ENCODE data around the gene SYCP1.
A peak's percentile ranks its signal among the peaks of the same experiment; 100 is the strongest.
"Not testable (repeated sequence)": the region's sequence is repeated elsewhere in the genome, so short reads cannot be mapped to it uniquely, and the experiment has no call there.

The SYCP1 gene

DNA sequence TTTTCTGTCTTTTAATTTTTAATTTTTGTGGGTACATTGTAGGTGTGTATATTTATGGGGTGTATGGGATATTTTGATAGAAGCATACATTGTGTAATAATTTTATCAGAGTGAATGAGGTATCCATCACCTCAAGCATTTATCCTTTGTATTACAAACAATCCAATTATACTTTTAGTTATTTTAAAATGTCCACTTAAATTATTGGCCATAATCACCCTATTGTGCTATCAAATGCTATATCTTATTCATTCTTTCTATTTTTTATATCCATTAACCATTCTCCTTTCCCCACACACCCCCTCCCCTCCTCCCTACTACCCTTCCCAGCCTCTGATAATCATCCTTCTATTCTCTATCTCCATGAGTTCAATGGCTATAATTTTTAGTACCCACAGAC is 104.8 kb downstream of the SYCP1 start:
- DNase-seq (ENCODE audit: low spot score): no peak

- no peak for DNase-seq (ENCODE audit: low spot score)
Measured at GRCh38 chr1:114976891-114977290, 122.2 kb downstream of the SYCP1 start.

DNA sequence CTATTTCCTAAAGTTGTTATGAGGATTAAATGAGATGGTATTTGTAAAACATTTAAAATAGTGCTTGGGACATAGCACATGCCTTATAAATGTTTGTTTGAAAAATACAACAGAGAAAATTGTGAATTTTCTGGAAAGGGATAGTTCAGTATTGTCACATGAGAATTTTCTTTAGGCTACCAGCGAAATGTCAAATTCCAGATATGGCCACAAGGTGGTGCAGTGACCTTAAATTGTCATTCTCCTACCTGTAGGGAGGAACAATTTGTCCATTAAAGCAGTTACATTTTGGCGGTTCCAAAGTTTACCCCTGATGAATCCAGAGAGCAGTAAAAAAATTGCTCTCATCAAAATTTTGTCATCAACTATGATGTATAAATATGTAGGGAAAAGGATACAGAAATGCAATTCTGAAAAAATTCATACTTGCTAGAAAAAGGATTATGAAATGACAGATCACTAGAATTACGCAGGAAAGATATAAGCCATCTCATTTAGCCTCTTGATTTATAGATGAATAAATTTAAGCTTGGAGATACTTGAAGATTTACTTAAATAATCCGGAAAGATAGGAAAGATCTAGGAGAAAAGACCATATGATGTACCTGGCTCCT is 124.7 kb downstream of the SYCP1 start:
- peak; percentile 7 for DNase-seq (ENCODE audit: low spot score)

- no peak for DNase-seq (ENCODE audit: low spot score)
Measured at GRCh38 chr1:114982251-114982650, 127.6 kb downstream of the SYCP1 start.

DNA sequence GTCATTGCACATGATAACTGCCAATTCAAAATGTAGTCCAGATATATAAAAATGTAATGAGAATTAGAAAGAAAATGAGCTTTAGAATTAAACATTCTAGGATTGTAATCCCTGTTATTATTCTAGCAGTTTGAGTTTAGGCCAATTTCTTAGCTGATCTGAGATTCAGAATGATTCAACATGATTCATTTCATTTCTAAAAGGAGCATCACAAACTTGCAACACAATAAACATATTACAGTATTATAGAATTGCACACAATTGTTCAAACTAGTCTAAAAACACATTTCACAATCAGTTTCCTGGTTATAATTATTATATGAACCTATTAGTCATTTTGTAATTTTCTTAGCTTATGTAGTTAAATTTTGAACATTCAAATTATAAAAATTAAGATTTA is 131.6 kb downstream of the SYCP1 start:
- no peak for DNase-seq (ENCODE audit: low spot score)

GRCh38 chr1:114988095-114988494 is 133.4 kb downstream of the SYCP1 start:
- no peak for DNase-seq (ENCODE audit: low spot score)

DNA sequence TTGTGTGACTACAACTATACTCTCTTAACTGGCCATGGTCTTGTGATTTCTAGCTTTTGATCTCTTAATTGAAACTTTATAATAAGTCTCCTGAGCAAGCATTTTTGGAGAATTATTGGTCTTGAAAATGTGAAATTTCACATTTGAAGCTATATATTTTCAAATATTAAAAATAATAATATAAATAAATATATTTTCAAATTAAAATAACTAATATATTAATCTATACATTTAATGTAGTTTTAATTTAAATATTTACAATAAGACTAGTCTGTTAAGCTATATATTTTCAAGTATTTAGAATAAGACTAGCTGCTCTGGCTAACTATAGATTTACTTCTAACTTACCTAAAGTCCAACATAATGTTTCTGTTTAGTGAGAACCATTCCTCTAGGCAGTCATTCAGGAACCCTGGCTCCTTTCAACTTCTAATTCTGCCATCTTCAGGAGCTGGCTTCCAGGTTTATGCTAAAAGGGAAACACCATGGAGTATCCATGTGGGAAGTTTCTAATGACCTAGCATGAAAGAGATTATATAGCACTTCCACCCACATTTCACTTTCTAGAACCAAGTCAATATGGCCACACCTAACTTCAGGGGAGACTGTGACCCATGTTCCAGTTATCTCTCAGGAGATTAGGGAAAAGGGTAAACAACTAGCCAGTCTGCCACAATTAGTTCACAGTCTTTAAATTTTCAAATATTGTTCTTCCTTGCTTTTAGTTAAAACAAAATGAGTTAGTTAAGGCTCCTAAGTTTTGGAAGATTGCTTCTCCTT is 143.0 kb downstream of the SYCP1 start:
- DNase-seq (ENCODE audit: low spot score): no peak

DNA sequence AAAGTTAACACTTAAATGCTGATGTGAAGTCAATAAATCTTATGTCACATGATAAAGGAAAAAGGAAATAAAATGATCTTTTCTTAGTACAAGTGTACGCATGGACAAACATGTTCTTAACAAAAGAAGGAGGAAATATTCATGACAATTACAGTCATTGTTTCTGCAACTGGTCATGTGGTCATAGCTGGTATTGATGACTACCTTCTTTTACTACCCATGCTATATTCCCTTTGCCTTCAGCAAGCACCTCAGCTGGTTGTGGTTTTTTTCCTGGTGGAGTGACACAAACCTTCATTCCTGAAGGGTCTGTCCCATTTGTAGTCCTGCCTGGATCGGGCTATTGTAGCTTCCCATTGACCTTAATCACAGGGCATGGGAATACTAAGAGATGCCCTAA is 151.5 kb downstream of the SYCP1 start:
- DNase-seq (ENCODE audit: low spot score): no peak

GRCh38 chr1:115012006-115012405 is 157.3 kb downstream of the SYCP1 start:
- DNase-seq (ENCODE audit: low spot score): no peak

DNA sequence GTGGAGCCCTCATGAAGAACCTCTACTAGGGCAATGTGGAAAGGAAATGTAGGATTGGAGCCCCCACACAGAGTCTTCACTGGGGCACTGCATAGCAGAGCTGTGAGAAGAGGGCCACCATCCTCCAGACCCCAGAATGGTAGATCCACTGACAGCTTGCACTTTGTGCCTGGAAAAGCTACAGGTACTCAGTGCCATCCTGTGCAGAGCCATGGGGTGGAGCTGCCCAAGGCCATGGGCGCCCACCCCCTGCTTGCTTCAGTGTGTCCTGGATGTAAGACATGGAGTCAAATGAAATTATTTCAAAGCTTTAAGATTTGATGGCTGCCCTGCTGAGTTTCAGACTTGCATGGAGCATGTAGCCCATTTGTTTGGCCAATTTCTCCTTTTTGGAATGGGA is 157.8 kb downstream of the SYCP1 start:
- DNase-seq (ENCODE audit: low spot score): no peak

DNA sequence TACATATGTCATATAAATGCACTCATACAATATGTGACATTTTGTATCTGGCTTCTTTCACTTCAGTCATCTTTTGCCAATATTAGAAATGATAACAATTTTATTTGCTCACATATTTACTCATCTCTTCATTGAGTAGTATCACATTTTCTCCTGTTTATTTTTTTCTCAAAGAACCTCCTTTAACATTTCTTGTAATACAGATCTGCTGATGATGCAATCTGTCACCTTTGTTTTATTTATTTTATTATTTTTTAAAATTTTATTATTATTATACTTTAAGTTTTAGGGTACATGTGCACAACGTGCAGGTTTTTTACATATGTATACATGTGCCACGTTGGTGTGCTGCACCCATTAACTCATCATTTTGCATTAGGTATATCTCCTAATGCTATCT is 159.1 kb downstream of the SYCP1 start:
- no peak for DNase-seq (ENCODE audit: low spot score)

DNA sequence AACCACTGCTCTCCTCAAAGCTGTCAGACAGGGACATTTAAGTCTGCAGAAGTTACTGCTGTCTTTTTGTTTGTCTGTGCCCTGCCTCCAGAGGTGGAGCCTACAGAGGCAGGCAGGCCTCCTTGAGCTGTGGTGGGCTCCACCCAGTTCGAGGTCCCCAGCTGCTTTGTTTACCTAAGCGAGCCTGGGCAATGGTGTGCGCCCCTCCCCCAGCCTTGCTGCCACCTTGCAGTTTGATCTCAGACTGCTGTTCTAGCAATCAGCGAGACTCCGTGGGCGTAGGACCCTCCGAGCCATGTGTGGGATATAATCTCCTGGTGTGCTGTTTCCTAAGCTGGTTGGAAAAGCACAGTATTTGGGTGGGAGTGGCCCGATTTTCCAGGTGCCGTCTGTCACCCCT is 164.9 kb downstream of the SYCP1 start:
- DNase-seq (ENCODE audit: low spot score): not testable (repeated sequence)

GRCh38 chr1:115021145-115021544 is 166.5 kb downstream of the SYCP1 start:
- no peak for DNase-seq (ENCODE audit: low spot score)

DNA sequence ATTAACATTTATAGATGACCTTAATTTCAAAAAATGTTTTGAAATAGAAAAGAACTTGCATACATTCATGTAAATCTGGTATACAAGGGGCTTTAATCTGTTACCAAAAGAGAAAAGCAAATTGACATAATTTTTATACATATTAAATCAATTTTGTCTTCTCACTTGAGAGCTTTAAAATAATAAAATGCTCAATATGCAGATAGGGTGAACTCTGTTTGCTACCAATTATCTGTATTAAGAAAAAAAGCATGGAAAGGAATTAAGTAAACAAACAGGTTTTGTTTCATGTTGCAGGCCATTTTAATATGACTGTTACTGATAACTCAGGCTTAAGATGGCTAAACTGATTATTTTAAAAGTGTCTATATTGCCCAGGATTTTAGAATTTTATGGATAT is 168.9 kb downstream of the SYCP1 start:
- DNase-seq (ENCODE audit: low spot score): no peak

DNA sequence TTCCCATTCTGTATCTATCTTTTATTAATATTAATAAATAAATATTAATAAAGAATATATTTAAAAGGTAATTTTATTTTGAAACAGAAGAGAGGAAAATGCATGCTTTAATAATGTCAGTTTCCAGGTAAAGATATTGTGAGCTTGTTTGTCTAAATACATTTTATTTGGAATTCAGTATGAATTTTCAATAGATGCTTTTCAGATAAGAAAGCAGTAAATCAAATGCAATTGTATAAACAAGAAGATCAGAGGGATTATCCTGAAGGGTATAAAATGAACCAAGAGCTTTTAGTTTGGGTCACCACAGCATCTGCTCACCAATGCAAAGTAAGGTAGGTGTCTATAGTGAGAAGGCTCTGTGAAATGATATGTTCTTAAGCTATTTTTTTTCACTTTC is 174.9 kb downstream of the SYCP1 start, which contains the start of gene TSHB:
TSHB (plus strand) TSS at position 301 of the 400 bp plus-strand sequence. CDS start 3,537 bp downstream, outside the sequence.
- no peak for DNase-seq (ENCODE audit: low spot score)

GRCh38 chr1:115031595-115031994 is 176.9 kb downstream of the SYCP1 start:
- DNase-seq (ENCODE audit: low spot score): no peak

DNA sequence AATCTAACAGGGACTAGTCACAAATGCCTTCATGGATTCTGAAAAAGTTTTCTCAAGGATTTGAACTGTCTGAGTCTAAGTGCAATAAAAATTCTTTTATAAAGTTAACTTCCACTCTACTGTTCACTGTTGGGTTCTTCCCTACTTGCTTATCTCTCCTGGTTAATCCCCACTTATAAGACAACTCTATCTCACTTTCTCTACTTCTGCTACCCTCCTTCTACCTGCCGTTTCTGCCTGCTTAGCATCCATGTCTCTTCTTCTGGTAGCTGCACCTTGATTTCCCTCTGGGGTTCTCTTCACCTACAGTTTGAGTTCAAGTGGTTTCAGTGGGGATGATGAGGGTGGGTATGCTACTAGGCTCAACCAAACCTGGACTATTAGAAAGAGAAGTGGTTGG is 181.0 kb downstream of the SYCP1 start:
- DNase-seq (ENCODE audit: low spot score): no peak

DNA sequence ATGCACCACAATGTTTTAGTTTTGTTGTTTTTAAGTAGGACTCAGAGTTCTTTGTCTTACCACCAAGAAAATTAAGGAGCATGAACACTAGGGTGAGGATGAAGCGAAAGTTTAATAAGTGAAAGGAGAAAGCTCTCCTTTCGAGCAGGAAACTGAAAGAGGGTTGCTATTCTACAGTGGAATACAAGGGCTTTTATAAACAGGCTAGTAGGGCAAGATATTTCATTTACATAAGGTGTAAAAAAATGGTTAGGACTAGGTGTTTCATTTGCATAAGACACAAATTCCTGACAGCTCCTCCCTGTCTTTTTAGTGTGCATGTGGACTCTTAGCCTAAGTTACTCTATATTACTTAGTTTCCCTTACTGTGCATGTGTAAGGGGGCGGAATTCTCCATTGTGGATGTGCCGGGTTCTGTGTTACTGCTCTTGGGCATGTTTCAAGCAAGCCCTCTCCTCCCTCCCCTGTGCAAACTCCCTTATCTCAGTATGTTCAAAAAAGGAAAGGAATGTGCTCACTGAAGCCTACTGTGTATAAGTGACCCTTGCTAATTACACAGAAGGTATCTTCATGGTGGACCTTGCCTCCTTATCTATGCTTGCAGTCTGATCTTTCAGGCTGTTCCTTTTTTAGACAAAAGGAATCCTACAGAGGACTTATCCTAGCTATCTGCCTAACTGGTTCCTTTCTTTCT is 182.3 kb downstream of the SYCP1 start:
- no peak for DNase-seq (ENCODE audit: low spot score)

GRCh38 chr1:115040501-115040900 is 185.8 kb downstream of the SYCP1 start:
- no peak for DNase-seq (ENCODE audit: low spot score)

DNA sequence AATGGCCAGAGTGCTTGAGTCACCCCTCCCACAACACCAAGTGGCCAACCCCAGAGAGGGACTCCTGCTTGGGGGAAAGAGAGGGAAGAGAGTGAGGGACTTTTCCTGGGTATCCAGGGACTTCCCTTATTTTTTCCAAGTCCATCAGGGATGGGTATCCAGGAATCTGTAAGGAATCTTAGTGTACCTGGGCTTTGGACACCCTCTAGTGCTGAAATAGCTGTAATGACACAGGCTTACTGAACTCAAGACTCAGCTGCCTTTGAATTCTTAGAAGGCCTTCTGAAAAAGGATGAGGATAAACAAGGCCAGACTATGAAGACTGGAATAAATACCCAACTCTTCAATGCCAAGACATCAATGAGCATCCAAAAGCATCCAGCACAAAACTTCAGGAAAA is 187.0 kb downstream of the SYCP1 start:
- DNase-seq (ENCODE audit: low spot score): no peak

All from COLO829 (cell line).